GM10248 (cell line): ENCODE results near the gene SNX32.

Experiments used
- CTCF ChIA-PET: fragments of 300-600 bp; sonication (Branson Sonifier 250); formaldehyde crosslinking; extraction: SDS; loops from one replicate; lab custom pipeline; 2021; ENCODE audit warnings: antibody characterized with exemption; lab: Yijun Ruan, JAX
- POLR2A ChIA-PET: fragments of 350-650 bp; sonication (Branson Sonifier 250); formaldehyde crosslinking; extraction: SDS; loops from one replicate; lab custom pipeline; 2020; ENCODE audit warnings: antibody characterized with exemption; lab: Yijun Ruan, JAX
- DNase-seq: peaks from one replicate; pipeline ENCODE4 v3.0.0; 2012; ENCODE audit errors: extremely low spot score
- CTCF ChIP-seq: IDR thresholded peaks from 2 replicates; pipeline ENCODE4 v1.5.1; 2012; ENCODE audit warnings: mild to moderate bottlenecking, low read depth; ENCODE audit errors: extremely low read depth, missing control alignments, control extremely low read depth

The SNX32 gene

GRCh38 chr11:65792456-65792855 lies 41.3 kb upstream of the SNX32 start:
- CTCF ChIA-PET, result interaction anchor here (1.3 to 7.9 kb wide), 5 partner anchors 10 to 25 kb away, joined by 4 to 80 read pairs (median 10); partner anchors contain the start of gene AP5B1

GRCh38 chr11:65793144-65793581 lies 40.6 kb upstream of the SNX32 start:
- DNase-seq, result no peak
- ChIA-PET POLR2A (interaction anchor here (0.6 kb wide), 2 partner anchors 61 to 179 kb away, joined by 4 read pairs; no protein-coding TSS in a partner anchor), CTCF (interaction anchor here (1.3 to 7.9 kb wide), 5 partner anchors 9 to 25 kb away, joined by 4 to 80 read pairs (median 10); partner anchors contain the start of gene AP5B1)
- TF ChIP-seq CTCF, result no peak

More at GRCh38 chr11:65792456-65792855, 41.3 kb upstream of the SNX32 start:
- no peak for TF ChIP-seq CTCF
- POLR2A ChIA-PET, result no interaction called here
- no peak for DNase-seq

GRCh38 chr11:65793625-65794400 lies 40.0 kb upstream of the SNX32 start:
- no peak for TF ChIP-seq CTCF
- no peak for DNase-seq
- ChIA-PET POLR2A (interaction anchor here (0.6 kb wide), 1 partner anchor 179 kb away, joined by 4 read pairs; no protein-coding TSS in a partner anchor), CTCF (interaction anchor here (1.6 to 7.9 kb wide), 2 partner anchors 14 to 17 kb away, joined by 4 to 80 read pairs; partner anchors contain the start of gene AP5B1)

- ChIA-PET CTCF (interaction anchor here (1.6 to 7.9 kb wide), 2 partner anchors 15 to 18 kb away, joined by 4 to 80 read pairs; partner anchors contain the start of gene AP5B1), POLR2A (no interaction called here)
- TF ChIP-seq CTCF, result no peak
- no peak for DNase-seq
These were observed 38.9 kb upstream of the SNX32 start for GRCh38 chr11:65794570-65795510.

GRCh38 chr11:65796726-65797601 lies 36.8 kb upstream of the SNX32 start:
- TF ChIP-seq CTCF, result no peak
- ChIA-PET CTCF (interaction anchor here (1.1 to 2.0 kb wide), 3 partner anchors 17 to 91 kb away, joined by 5 to 7 read pairs (median 7); no protein-coding TSS in a partner anchor), POLR2A (no interaction called here)
- no peak for DNase-seq
